NCI-H82 (cell line): ENCODE data around the gene ANKRD62.
"Not testable (repeated sequence)": the region's sequence is repeated elsewhere in the genome, so short reads cannot be mapped to it uniquely, and the experiment has no call there.

Experiments
- DNase-seq: peaks from one replicate; lab custom pipeline; 2025; lab: John Stamatoyannopoulos, UW

Gene ANKRD62

DNA sequence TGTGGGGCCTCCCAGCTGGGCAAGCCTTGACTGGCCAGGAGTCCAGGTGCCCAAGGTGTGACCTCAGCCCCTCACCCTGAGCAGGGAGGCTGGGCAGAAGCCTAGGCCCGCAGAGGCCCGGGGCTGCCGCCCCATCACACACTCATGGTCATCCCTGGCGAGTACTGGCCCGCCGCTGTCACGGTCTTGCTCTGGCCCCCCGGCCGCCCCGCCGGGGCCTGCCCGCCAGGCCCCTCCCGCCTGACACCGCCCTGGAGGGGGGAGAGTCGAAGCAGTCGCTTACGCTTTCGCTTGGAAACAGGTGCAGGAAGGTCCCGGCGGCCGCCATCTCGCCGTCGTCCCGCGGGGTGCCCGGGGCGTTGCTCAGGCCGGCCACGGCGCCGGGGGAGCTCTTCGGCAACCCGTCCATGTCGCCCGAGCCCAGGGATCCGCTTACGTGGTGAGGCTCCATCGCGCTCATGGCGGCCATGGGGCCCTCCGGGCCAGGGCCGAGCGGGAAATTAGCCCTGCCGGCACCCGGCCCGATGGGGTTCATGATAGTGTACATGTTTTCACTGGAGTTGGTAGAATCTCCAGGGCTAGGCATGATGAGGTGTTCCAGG, 26.6 kb upstream of the ANKRD62 start:
- DNase-seq: no peak

DNA sequence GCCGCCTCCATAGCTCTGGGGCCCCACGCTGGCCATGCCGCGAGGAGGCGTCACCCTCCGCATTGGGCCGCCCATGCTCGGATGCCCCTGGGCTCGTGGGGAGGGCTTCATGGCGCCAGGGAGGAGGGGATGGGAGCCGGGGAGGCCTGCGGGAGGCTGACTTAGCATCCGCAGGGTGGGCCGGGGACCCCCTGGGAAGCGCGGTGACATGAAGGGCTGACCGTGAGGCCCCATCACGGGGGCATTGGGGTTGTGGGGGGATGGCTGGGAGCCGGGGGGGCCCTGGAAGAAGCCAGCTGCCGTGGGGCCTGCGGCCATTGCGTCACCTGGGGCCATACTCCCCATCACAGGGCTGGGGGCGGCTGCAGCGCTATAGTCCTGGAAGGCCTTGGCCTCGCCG, 26.0 kb upstream of the ANKRD62 start:
- no peak for DNase-seq

DNA sequence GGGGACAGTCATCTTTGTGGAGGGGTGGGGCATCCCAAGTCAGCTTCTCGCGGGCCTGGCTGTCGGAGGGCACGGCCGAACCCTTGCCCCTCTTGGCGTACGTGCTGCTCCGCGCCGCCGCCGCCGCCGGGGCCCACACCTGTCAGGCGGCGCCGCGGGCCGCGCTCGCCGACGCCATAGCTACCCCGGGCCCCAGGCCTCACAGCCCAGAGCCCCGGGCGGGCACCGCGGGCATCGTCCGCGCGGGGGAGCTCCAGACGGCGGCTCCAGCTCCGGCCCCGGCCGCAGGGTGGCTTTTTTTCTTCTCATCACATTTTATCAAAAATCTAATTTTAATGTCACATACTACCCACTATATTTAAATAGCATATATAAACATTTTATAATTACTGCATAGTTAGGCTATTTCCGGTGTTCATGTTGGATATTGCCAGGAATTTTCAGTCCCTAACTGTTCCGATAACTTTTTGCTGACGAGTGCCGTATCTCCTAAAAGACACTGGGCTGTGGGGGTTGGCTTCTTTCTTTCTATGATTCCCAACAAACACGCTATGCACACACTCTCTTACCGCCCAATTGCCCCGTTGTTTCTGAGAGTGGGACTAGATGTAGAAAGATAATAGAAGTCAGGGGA, 25.2 kb upstream of the ANKRD62 start:
- DNase-seq: not testable (repeated sequence)

DNA sequence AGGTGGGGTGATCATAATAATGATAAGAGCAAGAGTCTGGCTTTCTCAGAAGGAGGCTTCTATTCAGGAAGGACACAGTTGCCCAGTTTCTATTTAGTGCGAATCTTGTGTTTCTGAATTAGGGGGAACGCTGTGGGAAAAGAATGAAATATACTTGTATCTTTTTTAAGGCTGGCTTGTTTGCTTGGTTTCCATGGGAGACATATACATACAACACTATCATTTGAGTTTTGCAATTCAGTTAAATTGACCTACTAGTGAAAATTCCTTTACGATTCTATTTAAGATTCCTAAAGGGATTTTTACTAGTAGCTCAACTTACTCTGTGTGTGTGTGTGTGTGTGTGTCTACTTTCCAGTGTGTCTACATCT, 24.7 kb upstream of the ANKRD62 start:
- DNase-seq: no peak

DNA sequence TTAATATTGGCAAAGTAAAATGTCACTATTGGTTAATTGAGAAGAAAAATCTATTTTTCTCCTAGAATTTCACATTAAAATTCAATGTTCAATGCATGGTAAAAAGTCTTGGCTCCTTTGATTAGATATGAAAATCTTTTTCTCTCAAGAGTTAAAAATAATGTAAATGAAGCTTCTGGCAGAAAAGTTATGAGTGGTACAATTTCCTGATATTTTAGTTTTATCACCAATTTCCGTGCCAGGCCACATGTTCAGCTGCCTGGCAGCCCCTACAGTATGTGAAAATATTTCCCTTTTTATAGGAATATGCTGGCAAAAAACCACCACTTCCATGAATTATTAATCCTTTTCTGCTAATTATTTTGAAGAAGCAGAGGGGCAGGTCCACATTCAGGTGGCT, 22.6 kb upstream of the ANKRD62 start:
- DNase-seq: not testable (repeated sequence)

DNA sequence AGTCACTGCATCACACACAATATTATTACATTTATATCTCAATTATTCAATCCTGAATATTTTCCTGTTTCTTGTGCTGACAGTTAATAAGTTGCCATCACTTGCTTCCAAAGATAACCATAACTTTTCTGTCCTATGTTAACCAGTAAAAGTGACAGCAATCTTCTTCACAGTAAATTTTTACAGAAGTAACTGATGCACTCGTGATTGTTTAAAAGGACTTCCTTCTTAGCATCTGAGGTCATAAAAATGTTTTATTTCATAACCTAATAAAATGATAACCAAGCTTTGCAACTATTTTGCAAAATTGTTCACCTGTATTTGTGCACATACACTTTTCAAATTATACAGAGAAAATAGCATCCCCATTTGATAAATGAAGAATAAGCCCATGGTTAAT, 20.6 kb upstream of the ANKRD62 start:
- no peak for DNase-seq

DNA sequence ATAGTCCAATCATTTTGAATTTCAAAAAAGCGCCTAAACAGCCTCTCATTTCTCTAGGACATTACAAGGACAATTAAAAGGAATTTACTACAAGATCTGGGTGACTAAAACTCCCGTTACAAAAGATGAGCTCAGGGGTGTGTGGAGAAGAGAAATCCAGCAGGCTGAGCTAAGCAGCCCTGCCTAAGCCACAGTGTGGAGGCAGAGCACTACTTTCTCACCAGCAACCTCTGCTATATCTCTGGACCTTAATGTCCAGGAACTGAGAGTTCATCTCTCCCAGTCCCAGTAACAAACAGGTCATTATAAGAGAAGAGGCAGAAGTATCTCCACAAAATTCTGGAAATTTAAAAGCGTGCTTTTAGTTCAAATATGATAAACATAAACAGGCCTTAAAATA, 18.9 kb upstream of the ANKRD62 start:
- no peak for DNase-seq

DNA sequence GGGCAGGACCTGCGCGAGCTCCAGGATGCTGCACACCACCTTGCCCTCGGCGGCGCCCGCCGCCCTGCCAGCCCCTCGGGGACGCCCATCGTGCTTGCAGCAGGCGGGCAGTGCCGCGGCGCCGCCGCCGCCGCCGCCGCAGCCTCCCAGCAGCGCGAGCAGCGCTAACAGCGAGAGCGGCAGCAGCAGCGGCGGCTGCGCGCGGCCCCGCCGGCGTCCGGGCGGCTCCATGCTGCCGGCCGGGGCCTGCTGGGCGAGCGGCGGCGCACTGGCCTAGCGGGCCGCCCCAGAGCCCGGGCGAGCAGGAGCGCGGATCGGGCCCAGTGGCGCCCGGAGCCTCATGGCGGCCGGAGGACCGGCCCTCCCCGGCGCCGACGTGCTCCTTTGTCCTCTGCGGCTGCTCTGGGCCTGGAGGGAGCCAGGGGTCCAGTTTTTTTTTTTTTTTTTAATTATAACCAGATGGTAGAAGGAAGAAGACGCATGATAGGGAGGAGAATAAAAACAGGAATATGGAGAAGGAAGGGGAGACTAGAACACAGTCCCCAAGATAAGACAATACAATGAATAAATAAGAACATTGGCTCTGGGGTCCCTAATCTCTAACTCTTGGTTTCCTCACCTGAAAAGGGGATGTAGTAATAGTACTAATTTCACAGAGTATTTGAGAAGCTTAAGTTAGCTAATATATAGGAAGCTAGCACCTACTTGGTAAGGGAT, 17.1 kb upstream of the ANKRD62 start:
- peak; percentile 44 for DNase-seq

DNA sequence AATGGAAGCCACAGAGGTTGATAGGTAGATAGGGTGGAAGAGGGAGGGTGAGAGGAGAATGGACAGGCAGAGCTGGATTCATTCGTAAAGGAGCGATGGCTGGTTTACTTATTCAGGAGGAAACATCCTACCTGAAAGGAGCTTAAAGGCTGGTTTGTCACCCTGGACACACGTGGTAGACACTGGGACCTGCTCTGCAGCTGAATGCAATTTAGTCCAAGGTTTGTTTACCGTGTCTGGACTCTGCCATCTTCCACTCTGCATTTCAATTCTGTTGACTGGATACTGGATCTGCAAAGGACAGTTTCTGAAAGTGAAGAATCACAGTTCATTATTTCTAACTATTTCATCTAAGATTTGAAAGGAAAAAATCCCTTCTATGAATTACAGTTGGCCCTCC, 15.6 kb upstream of the ANKRD62 start:
- not testable (repeated sequence) for DNase-seq

DNA sequence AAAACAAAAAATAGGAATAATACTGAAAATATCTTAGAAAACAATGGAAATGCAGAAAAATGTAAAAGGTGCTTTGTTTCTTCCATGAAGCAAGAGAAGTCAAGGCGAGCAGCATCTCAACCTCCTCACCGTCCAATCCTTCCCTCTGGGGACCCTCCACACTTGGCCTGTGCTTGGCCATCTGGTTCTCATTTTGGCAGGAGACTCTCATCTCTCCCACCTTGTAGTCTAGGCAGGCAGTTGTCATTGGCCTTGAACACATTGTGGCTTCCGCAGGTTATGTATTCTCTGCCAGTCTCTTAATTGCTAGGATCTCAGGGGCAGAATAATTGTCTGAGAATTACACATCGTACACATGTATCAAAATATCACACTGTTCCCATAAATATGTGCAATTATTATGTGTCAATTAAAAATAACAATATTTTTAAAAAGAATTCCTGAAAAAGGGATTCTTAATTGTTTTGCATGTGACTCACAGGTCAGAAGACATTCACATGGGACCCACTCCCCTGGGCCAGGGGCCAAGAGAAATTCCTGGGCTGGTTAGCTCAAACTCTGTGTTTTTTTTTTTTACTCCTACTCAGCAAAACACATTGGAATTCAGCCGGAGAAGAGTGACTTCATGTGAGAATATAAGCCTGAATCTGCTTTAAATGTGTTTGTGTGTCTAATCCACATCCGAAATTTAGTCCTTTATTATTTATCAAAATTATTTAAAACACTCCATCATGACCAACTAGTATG, 14.0 kb upstream of the ANKRD62 start:
- peak; percentile 17 for DNase-seq

DNA sequence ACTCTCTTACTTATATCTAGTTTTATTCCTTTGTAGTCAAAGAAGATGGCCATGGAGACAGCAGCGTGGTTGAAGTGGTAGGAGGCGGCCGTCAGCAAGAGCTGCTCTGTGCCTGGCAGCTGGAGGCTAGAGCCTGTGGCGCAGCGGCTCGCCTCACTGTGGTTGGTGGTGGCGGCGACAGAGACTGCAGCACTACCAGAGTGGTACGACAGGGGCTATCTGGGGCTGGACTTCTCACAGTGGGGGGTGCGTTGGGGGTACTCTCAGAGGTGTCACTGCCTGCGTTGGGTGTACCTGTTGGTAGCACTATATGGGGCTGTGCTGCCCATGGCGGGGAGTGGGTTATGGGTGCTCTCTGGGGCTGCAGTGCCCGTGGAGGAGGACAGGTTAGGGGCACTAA, 8.5 kb upstream of the ANKRD62 start:
- DNase-seq: peak; percentile 17

DNA sequence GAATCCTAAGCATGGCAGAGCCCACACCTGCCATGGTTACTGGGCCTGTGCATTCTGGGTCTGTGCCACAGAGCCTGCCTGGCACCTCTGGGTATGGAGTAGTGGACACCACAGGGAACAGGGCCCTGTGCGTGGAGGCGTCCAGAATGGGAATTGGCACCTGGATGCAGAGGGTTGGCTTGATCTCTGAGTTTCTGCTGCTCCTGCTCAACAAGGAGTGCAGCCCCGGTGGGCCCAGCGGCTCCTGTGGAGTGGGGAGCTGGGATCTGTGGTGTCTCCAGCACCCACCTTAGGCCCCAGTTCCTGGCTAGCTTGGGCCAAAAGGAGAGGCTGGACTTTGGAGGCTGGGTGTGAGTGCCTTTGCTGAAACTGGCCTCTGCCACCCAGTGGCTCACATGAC, 7.9 kb upstream of the ANKRD62 start:
- no peak for DNase-seq

DNA sequence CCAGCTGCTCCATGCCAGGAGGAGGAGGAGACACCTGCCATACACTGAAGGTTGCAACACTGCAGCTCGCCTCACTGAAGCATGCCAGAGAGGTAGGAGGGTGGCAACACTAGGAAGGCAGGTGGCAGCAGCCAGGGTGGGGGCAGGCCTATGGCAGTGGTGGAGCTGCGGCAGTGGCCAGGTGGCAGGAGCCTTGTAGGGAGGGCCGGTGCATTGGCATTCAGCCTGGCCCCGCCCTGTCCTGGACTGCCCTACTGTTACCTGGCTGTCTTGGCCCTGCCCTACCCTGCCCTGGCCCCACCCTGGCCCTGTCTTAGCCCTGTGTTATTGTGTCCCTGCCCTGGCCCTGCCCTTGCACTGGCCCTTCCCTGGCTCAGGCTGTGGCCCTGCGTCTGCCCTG, 7.4 kb upstream of the ANKRD62 start:
- no peak for DNase-seq

DNA sequence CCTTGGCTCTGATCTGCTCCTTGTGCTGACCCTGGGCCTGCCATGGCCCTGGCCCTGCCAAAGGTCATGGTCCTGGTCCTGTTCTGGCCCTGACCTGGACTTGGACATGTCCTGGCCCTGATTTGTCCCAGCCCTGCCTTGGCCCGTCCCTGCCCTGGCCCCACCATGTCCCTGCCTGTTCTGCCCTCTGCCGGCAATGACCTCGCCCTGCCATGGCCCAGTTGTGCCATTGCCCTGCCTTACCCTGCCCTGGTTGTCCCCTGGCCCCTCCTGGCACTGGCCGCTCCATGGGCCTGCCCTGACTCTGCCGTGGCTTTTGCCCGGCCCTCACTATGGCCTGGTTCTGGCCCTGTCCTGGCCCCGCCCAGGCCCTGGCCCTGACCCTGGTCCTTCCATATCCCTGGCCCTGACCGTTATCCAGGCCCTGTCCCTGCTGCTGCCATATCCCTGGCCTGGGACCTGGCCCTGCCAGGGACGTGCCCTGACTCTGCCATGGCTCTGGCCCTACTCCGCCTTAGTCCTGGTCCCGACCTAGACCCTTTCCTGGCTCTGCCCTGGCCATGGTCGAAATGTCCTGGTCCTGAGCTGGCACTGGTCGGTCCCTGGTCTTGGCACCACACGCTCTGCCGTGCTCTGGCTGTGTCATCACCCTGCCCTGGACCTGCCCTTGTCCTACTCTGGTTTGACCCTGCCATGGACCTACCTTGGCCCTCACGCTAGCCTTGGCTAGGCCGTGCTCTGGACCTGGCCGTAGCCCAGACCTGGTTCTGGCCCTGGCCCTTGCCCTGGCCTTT, 6.8 kb upstream of the ANKRD62 start:
- no peak for DNase-seq

DNA sequence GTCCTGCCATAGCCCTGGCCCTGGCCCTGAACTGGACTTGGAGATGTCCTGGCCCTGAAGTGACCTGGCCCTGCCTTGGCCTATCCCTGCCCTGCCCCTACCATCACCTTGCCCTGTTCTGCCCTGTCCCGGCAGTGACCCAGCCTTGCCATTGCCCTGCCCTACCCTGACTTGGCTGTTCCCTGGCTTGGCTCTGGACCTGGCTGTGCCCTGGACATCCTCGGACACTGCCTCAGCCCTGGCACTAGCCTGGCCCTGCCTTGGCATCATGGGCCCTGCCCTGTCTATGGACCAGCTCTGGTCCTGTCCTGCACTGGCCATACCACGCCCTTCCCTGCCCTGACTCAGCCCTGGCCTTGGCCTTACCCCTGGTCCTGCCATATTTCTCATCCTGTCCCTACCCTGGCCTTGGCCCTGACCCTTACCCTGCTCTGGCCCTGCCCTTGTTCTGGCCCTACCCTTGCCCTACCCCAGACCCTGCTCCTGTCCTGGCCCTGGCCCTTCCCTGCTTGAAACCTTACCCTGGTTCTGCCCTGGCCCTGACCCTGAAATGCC, 6.1 kb upstream of the ANKRD62 start:
- no peak for DNase-seq

DNA sequence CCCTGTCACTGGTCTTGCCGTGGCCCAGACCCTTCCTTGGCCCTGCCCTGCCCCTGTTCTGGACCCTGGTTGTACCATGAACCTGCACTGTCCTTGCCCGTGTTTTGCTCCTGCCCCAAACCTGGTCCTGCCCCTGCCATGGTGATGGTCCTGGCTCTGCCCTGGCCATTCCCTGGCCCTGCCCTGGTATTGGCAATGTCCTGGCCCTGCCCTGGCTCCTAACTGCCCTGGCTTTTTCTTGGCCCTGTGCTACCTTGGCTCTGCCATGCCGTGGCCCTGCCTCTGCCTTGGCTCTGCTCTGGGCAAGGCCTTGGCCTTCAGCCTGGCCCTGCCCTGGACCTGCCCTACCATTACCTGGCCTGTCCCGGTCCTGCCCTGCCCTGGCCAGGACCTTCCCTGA, 5.5 kb upstream of the ANKRD62 start:
- no peak for DNase-seq

DNA sequence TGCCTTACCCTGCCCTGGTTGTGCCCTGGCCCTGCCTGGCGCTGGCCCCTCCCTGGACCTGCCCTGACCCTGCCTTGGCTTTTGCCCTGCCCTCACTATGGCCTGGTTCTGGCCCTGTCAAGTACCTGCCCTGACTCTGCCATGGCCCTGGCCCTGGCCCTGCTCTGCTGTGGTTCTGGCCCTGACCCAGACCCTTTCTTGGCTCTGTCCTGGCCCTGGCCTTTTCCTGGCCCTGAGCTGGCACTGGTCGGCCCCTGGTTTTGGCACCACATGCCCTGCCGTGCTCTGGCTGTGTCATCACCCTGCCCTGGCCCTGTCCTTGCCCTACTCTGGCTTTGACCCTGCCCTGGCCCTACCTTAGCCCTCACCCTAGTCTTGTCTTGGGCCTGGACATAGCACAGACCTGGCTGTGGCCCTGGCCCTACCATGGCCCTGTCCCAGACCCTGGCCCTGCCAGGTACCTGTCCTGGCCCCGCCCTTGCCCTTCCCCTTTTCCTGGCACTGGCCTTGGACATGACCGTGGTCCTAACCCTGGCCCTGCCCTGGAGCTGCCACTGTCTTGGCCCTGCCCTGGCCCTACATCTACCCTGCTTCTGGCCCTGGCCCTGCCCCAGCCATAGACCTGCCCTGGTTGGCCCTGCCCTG, 4.8 kb upstream of the ANKRD62 start:
- DNase-seq: no peak

DNA sequence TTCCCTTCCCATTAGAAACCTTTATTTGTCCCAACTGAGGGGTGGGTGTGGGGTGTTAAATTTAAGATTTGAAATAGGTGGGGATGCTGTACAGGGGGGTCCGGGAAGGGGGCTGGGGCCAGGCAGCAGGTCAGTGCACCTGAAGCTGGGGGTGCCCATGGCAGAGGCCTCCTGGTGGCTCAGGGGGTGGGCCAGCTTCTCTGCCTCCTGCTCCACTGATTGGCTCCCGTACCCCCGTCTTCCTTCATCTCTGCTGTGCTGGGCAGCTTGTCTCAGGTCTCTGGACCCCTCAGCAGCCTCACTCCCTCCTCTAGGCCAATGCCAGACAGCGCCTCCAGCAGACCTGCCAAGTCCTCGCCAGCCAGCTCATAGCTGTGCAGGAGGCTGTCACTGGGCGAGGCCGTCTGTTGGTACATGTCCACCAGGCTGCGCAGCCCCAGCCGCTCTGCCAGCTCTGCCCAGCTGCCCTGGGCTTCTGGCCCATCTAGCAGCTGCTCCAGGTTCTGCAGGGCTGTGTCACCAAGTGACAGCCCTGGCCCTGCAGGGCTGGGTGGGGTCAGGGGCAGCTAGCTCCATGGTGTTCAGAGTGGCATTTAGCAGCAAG, 2.0 kb upstream of the ANKRD62 start:
- DNase-seq: no peak

DNA sequence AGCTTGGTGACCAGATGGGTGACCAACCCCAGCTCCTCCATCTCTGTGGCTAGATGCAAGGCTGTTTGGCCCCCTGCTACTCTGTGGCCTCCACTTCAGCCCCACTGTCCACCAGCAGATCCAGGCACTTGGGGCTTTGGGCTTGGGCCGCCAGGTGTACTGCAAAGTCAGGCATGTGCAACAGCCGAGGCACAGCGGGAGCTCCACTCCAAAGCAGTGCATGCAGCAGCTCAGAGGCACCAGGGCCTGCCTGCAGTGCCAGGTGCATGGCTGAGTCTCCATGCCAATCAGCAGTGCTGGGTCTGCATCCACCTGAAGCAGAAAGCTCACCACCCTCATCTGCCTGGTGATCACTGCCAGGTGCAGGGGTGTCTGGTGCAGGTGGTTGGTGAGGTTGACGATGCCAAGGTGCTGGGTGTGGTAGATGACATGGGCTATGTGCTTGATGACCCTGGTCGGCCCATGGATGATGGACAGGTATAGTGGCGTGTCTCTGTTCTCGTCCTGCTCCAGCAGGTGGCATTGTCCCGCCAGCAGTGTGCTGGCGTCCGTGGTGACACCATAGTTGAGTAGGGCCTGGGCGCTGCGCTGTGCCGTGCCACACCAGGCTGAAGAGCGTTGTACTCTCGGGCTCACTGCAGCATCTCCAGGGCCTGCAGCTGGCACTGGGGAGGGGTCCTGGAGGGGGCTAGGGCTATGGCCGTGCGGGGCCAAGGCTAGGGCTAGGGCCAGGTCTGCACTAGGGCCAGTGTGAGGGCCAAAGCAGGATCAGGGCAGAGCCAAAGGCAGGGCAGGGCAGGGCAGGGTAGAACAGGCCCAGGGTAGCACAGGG, 1.0 kb upstream of the ANKRD62 start:
- peak; percentile 55 for DNase-seq

DNA sequence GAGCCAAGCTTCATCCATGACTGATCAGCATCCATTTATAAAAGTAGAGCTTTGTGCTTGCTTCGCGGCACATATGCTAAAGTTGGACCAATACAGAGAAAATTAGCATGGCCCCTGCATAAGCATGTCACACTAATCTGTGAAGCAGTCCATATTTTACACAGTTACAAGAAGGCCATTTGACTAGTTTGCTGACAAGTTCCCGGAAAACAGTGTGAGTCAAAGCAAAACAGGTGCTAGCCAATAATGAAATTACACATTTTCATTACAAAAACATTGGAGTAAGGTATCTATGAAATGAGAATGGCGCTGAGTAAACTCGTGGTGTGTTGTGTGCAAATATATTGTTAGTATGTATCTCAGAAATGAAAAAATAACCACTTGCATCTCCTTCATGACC, 4.7 kb downstream of the ANKRD62 start:
- DNase-seq: no peak
